HG03460 (cell line): ENCODE measurements around the gene IGFBP7.
A peak's percentile ranks its signal among the peaks of the same experiment; 100 is the strongest.

Experiments
- ATAC-seq: cut with Tn5 transposase; IDR thresholded peaks from one replicate; pipeline ENCODE4 v1.9.1; 2021; ENCODE audit not compliant: unreplicated experiment

IGFBP7 gene, protein sequence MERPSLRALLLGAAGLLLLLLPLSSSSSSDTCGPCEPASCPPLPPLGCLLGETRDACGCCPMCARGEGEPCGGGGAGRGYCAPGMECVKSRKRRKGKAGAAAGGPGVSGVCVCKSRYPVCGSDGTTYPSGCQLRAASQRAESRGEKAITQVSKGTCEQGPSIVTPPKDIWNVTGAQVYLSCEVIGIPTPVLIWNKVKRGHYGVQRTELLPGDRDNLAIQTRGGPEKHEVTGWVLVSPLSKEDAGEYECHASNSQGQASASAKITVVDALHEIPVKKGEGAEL

DNA sequence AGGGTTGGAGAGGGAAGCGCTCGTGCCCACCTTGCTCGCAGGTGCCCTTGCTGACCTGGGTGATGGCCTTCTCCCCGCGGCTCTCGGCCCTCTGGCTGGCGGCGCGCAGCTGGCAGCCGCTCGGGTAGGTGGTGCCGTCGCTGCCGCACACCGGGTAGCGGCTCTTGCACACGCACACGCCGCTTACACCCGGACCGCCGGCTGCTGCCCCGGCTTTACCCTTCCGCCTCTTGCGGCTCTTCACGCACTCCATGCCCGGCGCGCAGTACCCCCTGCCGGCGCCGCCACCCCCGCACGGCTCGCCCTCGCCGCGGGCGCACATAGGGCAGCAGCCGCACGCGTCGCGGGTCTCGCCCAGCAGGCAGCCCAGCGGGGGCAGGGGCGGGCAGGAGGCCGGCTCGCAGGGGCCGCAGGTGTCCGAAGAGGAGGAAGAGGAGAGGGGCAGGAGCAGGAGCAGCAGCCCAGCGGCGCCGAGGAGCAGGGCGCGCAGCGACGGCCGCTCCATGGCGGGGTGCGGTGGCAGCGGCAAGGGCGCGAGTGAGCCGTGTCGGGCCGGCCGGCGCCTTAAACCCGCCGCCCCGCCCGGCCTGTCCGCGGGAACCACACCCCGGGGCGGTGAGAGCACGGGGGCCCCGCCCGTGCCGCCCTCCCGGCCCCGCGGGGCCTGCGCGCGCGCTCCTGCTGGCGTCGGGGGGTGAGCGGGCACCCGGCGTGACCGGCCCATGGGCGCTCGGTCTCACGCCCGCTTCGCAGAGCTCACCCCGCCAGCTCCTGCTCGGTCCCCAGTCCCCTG is at the start of gene IGFBP7:
IGFBP7 (minus strand) TSS at position 539 of the 793 bp plus-strand sequence; CDS start at position 505, 34 bp downstream.
- peak; percentile 19 for ATAC-seq

GRCh38 chr4:57159866-57160265 is 49.7 kb upstream of the IGFBP7 start:
- ATAC-seq, result no peak

GRCh38 chr4:57158762-57159161 is 48.6 kb upstream of the IGFBP7 start:
- no peak for ATAC-seq

- ATAC-seq, result no peak
These were observed 48.0 kb upstream of the IGFBP7 start for GRCh38 chr4:57158221-57158620.

DNA sequence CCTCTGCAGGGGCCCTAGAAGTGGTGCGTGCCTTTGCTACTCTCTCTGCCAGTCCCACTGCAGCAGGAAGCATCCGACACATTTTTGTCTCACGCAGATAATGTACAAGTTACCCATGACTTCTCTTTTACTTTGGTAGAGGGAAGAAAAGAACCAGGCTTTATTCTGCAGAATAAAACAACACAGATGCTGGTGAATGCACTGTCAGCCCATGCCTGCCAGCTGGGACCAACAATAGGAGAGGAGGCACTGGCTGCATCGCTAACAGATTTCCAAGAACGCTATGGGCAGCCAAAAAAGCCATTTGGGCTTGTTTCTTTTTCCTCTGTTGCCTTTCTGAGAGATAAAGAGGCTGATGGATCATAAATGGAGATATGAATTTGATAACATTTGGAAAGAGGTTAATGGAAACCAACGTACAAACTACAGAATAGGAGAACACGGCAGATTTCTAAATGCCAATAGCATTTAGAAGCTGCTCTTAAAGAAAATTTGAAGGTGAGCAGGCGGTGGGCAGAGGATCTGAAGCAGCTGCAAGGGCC is 47.5 kb upstream of the IGFBP7 start:
- no peak for ATAC-seq

GRCh38 chr4:57156242-57156990 is 46.2 kb upstream of the IGFBP7 start:
- ATAC-seq, result no peak

- no peak for ATAC-seq
These were observed 44.7 kb upstream of the IGFBP7 start for GRCh38 chr4:57154926-57155325.

DNA sequence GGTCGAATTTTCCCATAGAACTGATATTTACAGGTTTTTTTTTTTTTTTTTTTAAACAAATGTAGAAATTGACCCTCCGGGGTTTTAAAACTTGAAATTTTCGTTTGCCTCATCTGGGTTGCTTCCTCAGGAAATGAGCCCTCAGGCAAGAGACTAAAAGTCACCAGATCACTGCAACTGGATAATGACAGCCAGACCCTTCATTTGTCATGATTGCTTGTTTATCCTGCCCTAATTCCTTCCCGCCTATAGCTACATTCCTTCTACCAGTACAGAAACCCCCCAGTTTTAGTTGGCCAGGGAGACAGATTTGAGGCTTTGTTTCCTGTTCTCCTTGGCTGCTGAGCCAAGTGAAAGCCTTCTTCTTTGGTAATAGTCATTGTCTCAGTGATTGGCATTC is 44.0 kb upstream of the IGFBP7 start:
- no peak for ATAC-seq

DNA sequence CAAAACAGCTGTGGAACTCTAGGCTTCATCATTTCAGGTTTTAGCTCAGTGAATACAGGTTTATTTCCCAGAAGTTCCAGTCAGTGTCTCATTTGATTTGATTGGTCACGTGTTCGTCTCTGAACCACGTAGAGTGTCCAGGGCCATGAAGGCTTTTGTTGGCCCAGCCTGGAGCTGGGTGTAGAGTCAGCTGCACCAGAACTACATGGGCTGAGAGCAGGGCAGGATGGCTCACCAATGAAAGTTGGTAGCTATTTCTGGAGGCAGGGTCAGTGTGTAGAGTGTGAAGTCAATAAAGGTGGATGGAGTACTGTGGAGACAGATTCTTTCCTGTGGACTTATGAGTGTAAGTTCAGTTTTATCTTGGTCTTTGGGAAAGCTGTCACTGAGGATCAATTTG is 43.0 kb upstream of the IGFBP7 start:
- ATAC-seq, result no peak

DNA sequence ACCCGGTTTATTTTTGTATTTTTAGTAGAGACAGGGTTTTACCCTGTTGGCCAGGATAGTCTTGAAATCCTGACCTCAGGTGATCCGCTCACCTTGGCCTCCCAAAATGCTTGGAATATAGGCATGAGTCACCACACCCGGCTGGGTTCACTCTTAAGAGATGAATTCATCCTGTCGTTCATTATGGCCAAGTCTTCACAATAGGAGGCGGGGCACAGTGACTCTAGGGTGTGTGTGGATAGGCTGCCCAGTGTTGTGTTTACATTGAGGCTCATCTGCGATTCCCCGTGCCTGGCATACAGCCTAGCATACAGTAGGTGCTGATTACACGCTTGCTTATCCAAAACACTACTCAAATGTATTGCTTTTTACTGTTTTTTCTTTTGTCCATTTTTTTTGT is 41.3 kb upstream of the IGFBP7 start:
- ATAC-seq, result no peak

DNA sequence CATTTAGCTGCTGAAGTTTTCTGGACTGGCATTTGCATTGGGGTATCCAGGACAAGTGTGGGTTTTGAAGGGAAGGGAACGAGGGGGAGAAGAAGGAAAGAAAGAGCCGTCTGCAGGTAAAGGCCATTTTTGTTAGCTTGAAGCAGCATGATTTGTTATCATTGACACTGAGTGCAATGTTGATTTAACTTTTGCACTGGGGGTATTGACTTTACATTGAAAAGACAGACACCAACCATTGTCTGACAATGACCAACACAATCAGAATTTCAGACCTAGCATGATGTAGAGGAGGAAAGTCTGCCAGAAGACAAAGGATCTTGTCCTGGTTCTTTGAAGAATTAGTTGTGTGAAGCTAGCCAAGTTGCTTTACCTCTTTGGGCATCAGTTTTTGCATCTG is 39.6 kb upstream of the IGFBP7 start:
- no peak for ATAC-seq

DNA sequence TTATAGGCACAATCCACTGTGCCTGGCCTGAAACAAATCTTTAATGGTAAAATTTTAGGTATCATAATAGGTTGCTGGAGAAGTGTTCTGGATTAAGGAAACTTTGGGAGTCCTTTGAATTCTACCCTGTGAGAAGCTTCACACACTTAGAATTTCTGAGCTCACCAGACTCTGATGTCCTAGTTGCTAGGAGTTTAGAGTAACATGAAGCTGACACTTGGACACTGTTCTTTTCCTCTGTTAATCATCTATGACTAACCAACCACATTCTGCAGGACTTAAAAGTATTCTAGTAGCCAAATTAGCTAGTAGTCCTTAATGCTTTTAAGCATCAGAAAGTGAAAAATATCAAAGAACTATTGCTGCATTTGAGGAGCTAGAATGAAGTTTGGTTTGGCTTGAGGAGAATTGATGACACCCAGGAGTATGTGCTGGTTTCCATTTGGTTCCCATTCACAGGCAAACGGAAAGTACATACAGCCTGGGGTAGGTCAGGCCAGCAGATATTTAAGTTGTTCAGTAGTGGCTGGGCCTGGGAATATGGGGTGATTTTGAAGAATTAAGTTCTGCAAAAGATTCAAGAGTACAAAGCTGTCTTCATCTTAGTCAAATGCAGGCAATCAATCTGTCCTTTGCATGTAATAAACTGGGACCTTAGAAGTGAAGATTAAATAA is 38.8 kb upstream of the IGFBP7 start:
- no peak for ATAC-seq

- ATAC-seq, result no peak
These were observed 38.0 kb upstream of the IGFBP7 start for GRCh38 chr4:57148177-57148576.

DNA sequence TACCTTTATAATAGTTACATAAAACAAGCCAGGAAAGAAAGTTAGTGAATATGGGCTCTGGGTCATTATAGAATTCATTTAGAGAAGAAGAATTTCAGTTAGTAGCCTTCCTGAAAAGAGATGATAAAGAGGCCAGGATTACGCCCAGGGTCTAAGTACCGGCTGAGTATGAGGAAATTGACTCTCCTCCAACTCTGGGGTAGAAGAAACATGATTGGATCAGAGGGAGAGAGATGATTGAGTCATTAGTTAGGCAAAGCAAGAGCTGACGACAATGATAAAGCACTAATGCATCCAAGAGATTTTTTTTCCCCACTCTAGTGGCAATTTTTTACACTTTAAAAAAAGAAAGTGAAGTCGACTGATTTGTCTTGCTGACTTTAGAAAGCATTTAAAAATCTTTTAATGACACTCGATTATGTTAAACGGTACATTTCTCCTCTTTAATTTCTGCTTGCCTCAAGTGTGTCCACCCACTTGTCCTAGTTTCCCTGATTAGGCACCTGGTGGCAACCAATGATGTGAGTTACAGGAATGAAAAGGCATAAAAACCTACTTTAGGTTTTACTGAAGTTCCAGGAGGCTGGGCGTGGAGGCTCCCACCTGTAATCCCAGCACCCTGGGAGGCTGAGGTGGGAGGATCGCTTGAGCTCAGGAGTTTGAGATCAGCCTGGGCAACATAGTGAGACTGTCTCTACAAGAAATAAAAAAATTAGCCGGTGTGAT is 37.3 kb upstream of the IGFBP7 start:
- ATAC-seq, result no peak

- ATAC-seq, result no peak
These were observed 36.3 kb upstream of the IGFBP7 start for GRCh38 chr4:57146444-57146843.

DNA sequence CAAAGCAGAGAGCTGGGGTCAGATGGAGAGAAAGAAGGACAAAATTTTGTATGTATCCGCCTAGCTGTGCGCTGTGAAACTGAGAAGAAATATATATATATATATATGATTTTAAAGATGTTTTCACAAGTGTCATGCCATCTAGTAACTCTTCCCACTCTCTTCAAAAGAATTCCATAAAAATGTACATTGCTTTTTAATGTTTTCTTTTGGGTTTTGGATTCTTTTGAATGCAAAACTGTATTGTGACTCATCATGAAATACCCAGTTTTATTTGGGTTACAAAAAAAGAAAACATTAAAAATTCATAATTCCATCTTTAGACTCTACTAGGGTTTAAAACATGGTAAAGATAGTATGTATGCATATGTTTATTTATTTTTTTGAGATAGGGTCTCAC is 34.3 kb upstream of the IGFBP7 start:
- ATAC-seq, result no peak

- ATAC-seq, result no peak
These were observed 29.6 kb upstream of the IGFBP7 start for GRCh38 chr4:57139783-57140182.

DNA sequence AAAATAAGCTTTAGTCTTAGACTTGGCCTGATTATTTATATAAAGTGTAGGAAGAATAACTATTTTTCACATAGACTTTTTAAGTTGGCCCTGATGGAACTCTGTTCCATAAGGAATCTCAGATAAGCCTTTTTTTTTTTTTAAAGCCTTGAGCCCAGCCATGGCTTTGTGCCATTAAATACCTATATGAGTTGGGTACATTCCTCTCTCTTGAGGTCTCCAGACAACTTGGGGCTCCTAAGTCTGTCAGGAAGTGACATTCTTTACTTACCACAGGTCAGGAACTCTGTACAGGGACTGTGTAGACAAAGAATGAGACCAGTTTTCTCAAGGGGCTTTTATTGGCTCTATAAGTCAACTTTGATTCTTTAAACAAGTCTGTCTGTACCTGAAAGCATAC is 27.1 kb upstream of the IGFBP7 start:
- no peak for ATAC-seq

GRCh38 chr4:57136281-57136680 is 26.1 kb upstream of the IGFBP7 start:
- ATAC-seq, result no peak

DNA sequence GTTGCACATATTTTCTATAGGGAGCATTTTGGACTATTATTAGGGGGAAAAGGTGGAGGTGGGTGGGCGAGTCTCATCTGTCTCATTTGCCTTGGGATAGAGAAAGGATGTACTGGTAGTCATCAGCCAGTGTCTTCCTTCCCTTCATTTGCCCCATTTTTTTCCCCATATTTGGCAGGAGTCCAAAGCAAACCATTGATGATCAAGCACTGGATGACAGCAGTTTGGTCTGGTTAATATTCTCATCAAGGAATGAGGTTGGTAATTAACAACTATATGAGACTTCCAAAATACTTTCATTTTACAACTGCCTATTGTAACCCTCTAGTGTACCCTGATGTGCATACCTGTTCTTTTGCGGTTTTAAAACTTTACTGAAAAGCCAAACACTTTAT is 22.6 kb upstream of the IGFBP7 start:
- no peak for ATAC-seq
